ENCODE data around the gene GTF2H2.
"Not testable (repeated sequence)": the region's sequence is repeated elsewhere in the genome, so short reads cannot be mapped to it uniquely, and the experiment has no call there.

Gene GTF2H2

GRCh38 chr5:71011194-71011792 lies 56.2 kb downstream of the GTF2H2 start:
- no peak for DNase-seq

- not testable (repeated sequence) for DNase-seq
Observed at GRCh38 chr5:71006983-71007382, 60.5 kb downstream of the GTF2H2 start.
